HepG2 (cell line): ENCODE results near the gene SOCS7. TPM values are rescaled to one million over a fixed set of nuclear protein-coding genes. Genes with fewer than 3 reads are reported as not detected.

Source experiments
- BRF2 ChIP-seq: sonication (generic); formaldehyde crosslinking; IDR thresholded peaks from 2 replicates; pipeline ENCODE4 v1.8.1; 2022; ENCODE audit warnings: mild to moderate bottlenecking, missing genetic modification reagents
- DZIP1 ChIP-seq: sonication (generic); formaldehyde crosslinking; IDR thresholded peaks from 2 replicates; pipeline ENCODE4 v1.5.0; 2020; ENCODE audit warnings: mild to moderate bottlenecking, missing genetic modification reagents
- FOXJ3 ChIP-seq: sonication (generic); formaldehyde crosslinking; IDR thresholded peaks from 2 replicates; pipeline ENCODE4 v1.4.0; 2020; ENCODE audit warnings: missing genetic modification reagents, mild to moderate bottlenecking, borderline replicate concordance
- HMG20A ChIP-seq: IDR thresholded peaks from 2 replicates; pipeline ENCODE4 v1.6.1; 2016; ENCODE audit warnings: borderline replicate concordance
- HOXA9 ChIP-seq: sonication (generic); formaldehyde crosslinking; IDR thresholded peaks from 2 replicates; pipeline ENCODE4 v1.8.1; 2022; ENCODE audit warnings: missing genetic modification reagents, mild to moderate bottlenecking, moderate library complexity, borderline replicate concordance
- IKZF1 ChIP-seq: fragments of 450-650 bp; IDR thresholded peaks from 2 replicates; pipeline ENCODE4 v1.7.1; 2016
- KLF16 ChIP-seq, 2 experiments: sonication (generic) in 1 of 2; formaldehyde crosslinking in 1 of 2; IDR thresholded peaks; 2 replicates each; pipeline versions ENCODE4 v1.6.1 to v1.8.0; 2016 to 2023; ENCODE audit warnings: missing genetic modification reagents in 2 of 2, missing compliant biosample characterization in 1 of 2
- PCBP2 ChIP-seq: fragments of 200-400 bp; formaldehyde crosslinking; optimal IDR thresholded peaks from 2 replicates; pipeline ENCODE3; 2018; ENCODE audit warnings: low read length, low read depth; ENCODE audit not compliant: poor library complexity, severe bottlenecking
- RFX3 ChIP-seq: IDR thresholded peaks from 2 replicates; pipeline ENCODE4 v1.6.1; 2016; ENCODE audit warnings: missing biosample characterization, missing genetic modification reagents
- SMAD1 ChIP-seq: sonication (generic); formaldehyde crosslinking; IDR thresholded peaks from 2 replicates; pipeline ENCODE4 v1.4.0; 2020; ENCODE audit warnings: missing genetic modification reagents, low read depth, mild to moderate bottlenecking, borderline replicate concordance
- SRY ChIP-seq: sonication (generic); formaldehyde crosslinking; IDR thresholded peaks from 2 replicates; pipeline ENCODE4 v1.8.0; 2022; ENCODE audit warnings: mild to moderate bottlenecking, missing genetic modification reagents
- STAG1 ChIP-seq: sonication (generic); formaldehyde crosslinking; IDR thresholded peaks from 2 replicates; pipeline ENCODE4 v1.4.0; 2020; ENCODE audit warnings: missing genetic modification reagents
- TEAD2 ChIP-seq: sonication (generic); formaldehyde crosslinking; IDR thresholded peaks from 2 replicates; pipeline ENCODE4 v1.9.0; 2021; ENCODE audit warnings: missing genetic modification reagents
- ZBTB38 ChIP-seq: sonication (generic); formaldehyde crosslinking; IDR thresholded peaks from 2 replicates; pipeline ENCODE4 v1.5.1; 2020; ENCODE audit warnings: mild to moderate bottlenecking, missing genetic modification reagents
- ZFP37 ChIP-seq: sonication (generic); formaldehyde crosslinking; IDR thresholded peaks from 2 replicates; pipeline ENCODE4 v1.4.0; 2020; ENCODE audit warnings: missing genetic modification reagents, borderline replicate concordance
- ZFX ChIP-seq: sonication (generic); formaldehyde crosslinking; IDR thresholded peaks from 2 replicates; pipeline ENCODE4 v1.4.0; 2020; ENCODE audit warnings: mild to moderate bottlenecking, low read depth, missing genetic modification reagents, moderate library complexity
- ZNF260 ChIP-seq: sonication (generic); formaldehyde crosslinking; IDR thresholded peaks from 2 replicates; pipeline ENCODE4 v1.4.0; 2020; ENCODE audit warnings: missing genetic modification reagents, low read depth, mild to moderate bottlenecking, borderline replicate concordance
- ZNF275 ChIP-seq: sonication (generic); formaldehyde crosslinking; IDR thresholded peaks from 2 replicates; pipeline ENCODE4 v1.8.0; 2022; ENCODE audit warnings: missing genetic modification reagents, mild to moderate bottlenecking, inconsistent platforms, borderline replicate concordance
- ZNF343 ChIP-seq: sonication (generic); formaldehyde crosslinking; IDR thresholded peaks from 2 replicates; pipeline ENCODE4 v1.4.0; 2020; ENCODE audit warnings: mild to moderate bottlenecking, missing genetic modification reagents
- polyA plus RNA-seq, 8 experiments: library from polyadenylated mRNA; depleted of rRNA in 3 of 8; stranded (reverse) in 7 of 8; unstranded in 1 of 8; fragments of >200 nt; fragmentation: Illumina TruSeq in 4 of 8; extraction: Trizol in 4 of 8; gene quantifications; 2 replicates each; pipeline versions ENCODE4 v1.2.1 to v1.2.3, GENCODE V29; 2011 to 2016; ENCODE audit warnings: low read depth in 4 of 8, missing spikeins in 1 of 8, mixed read lengths in 1 of 8; ENCODE audit not compliant: insufficient read depth in 1 of 8
- total RNA-seq, 5 experiments: library from RNA; depleted of rRNA; stranded (reverse); fragments of >200 nt; fragmentation: Illumina TruSeq; extraction: Trizol; gene quantifications; 2 replicates each; pipeline ENCODE4 v1.2.3, GENCODE V29; 2016; ENCODE audit warnings: low read depth in 1 of 5
- TF ChIP-seq, protein P1 (sequence below): sonication (generic); formaldehyde crosslinking; IDR thresholded peaks from 2 replicates; pipeline ENCODE4 v1.8.1; 2023; ENCODE audit warnings: mild to moderate bottlenecking, inconsistent platforms, moderate library complexity, missing genetic modification reagents, borderline replicate concordance
- TF ChIP-seq, protein P2 (sequence below): sonication (generic); formaldehyde crosslinking; conservative IDR thresholded peaks from 2 replicates; pipeline ENCODE4 v1.5.0; 2020; ENCODE audit warnings: missing genetic modification reagents

Gene SOCS7
- total and polyA plus RNA-seq, 2 of the 13 experiments (the other 11 are each of a cell fraction or from before 2014, with no cell fraction given): 19.2 to 24.2 TPM

GRCh38 chr17:38351412-38352222 is at the start of gene SOCS7 (continued):
- TF ChIP-seq, protein P1, sequence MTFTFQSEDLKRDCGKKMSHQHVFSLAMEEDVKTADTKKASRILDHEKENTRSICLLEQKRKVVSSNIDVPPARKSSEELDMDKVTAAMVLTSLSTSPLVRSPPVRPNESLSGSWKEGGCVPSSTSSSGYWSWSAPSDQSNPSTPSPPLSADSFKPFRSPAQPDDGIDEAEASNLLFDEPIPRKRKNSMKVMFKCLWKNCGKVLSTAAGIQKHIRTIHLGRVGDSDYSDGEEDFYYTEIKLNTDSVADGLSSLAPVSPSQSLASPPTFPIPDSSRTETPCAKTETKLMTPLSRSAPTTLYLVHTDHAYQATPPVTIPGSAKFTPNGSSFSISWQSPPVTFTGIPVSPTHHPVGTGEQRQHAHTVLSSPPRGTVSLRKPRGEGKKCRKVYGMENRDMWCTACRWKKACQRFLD (CRISPR knock-in tag): peak; percentile 53
- TF ChIP-seq SMAD1 (CRISPR knock-in tag) (peak; percentile 70; the same call in 1 of the 2 replicates), HMG20A (CRISPR knock-in tag) (no peak), ZFP37 (CRISPR knock-in tag) (0 out of 2 replicates have a peak, but pooled peaks have one; percentile 44), ZNF260 (CRISPR knock-in tag) (no peak), DZIP1 (CRISPR knock-in tag) (peak; percentile 79), BRF2 (no peak), ZFX (CRISPR knock-in tag) (peak; percentile 99), PCBP2 (no peak), SRY (CRISPR knock-in tag) (peak; percentile 28; the same call in 1 of the 2 replicates), ZBTB38 (CRISPR knock-in tag) (peak; percentile 92), IKZF1 (no peak), TEAD2 (CRISPR knock-in tag) (no peak), KLF16 (CRISPR knock-in tag; IDR thresholded peaks at IDR 0.05) (peak in 1 of 2 experiments; percentile 93; a peak in 2 of 4 replicates), STAG1 (CRISPR knock-in tag) (no peak), HOXA9 (CRISPR knock-in tag) (no peak; the same call in 1 of the 2 replicates), ZNF275 (CRISPR knock-in tag) (peak; percentile 80), FOXJ3 (CRISPR knock-in tag) (peak; percentile 57; the same call in 1 of the 2 replicates), RFX3 (CRISPR knock-in tag) (no peak), ZNF343 (CRISPR knock-in tag) (peak; percentile 48; the same call in 1 of the 2 replicates)
- TF ChIP-seq, protein P2, sequence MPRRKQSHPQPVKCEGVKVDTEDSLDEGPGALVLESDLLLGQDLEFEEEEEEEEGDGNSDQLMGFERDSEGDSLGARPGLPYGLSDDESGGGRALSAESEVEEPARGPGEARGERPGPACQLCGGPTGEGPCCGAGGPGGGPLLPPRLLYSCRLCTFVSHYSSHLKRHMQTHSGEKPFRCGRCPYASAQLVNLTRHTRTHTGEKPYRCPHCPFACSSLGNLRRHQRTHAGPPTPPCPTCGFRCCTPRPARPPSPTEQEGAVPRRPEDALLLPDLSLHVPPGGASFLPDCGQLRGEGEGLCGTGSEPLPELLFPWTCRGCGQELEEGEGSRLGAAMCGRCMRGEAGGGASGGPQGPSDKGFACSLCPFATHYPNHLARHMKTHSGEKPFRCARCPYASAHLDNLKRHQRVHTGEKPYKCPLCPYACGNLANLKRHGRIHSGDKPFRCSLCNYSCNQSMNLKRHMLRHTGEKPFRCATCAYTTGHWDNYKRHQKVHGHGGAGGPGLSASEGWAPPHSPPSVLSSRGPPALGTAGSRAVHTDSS (CRISPR knock-in tag): no peak
